Subcutaneous adipose tissue (tissue), 4 donors: ENCODE results near the gene LRRK1. TPM values are rescaled to one million over a fixed set of nuclear protein-coding genes. Genes with fewer than 3 reads are reported as not detected.

Source experiments
- total RNA-seq, 4 donors: library from RNA; depleted of rRNA; stranded (reverse); fragments of >200 nt; gene quantifications; one replicate each; pipeline ENCODE4 v1.1.0, GENCODE V29; 2016
- TF ChIP-seq, protein P1 (sequence below): fragments of 450-650 bp; IDR thresholded peaks from one replicate; pipeline ENCODE4 v1.5.1; 2016; ENCODE audit warnings: low read depth, mild to moderate bottlenecking, control low read depth, antibody characterized with exemption, moderate library complexity

The LRRK1 gene
- total RNA-seq, 4 donors from 2014 or later = 9.6 to 21.6 (median 17.3) TPM

DNA sequence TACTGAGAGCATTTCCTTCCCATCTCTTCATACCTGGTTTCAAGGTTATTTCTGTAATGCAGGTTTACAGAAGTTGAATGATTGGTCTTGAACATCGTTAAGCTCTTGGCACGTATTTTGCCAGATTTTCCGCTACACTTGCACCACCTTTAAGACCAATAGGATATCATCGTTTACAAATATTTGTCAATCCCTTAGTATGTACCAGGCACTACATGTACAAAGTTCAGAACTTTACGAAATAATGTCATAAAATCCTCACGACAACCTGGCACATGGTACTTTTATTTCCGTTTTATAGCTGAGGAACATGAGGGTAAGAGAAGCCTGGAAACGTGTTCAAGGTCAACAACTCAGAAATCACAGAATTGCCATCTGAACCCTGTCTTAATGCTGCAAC is 6.3 kb downstream of the LRRK1 start:
- TF ChIP-seq, protein P1, sequence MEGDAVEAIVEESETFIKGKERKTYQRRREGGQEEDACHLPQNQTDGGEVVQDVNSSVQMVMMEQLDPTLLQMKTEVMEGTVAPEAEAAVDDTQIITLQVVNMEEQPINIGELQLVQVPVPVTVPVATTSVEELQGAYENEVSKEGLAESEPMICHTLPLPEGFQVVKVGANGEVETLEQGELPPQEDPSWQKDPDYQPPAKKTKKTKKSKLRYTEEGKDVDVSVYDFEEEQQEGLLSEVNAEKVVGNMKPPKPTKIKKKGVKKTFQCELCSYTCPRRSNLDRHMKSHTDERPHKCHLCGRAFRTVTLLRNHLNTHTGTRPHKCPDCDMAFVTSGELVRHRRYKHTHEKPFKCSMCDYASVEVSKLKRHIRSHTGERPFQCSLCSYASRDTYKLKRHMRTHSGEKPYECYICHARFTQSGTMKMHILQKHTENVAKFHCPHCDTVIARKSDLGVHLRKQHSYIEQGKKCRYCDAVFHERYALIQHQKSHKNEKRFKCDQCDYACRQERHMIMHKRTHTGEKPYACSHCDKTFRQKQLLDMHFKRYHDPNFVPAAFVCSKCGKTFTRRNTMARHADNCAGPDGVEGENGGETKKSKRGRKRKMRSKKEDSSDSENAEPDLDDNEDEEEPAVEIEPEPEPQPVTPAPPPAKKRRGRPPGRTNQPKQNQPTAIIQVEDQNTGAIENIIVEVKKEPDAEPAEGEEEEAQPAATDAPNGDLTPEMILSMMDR = no peak

DNA sequence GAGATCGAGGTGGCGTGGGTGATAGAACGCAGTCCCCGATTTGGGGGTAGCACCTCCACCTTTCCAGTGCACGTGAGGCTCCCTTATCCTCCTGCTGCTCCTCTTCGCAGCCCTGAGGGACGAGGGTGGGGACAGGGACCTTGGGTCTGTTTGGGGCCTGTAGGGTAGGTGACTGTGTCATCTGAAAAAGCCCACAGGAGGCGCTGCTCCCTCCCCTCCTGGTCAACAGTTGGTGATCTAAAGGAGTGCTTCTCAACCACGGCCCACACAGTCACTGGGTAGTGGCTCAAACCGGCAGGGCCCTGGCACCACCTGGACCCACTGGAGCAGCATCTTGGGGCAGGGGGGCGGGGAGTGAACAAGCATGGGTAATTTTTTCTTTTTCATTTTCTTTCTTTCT is 7.1 kb downstream of the LRRK1 start:
- TF ChIP-seq, protein P1 = no peak

DNA sequence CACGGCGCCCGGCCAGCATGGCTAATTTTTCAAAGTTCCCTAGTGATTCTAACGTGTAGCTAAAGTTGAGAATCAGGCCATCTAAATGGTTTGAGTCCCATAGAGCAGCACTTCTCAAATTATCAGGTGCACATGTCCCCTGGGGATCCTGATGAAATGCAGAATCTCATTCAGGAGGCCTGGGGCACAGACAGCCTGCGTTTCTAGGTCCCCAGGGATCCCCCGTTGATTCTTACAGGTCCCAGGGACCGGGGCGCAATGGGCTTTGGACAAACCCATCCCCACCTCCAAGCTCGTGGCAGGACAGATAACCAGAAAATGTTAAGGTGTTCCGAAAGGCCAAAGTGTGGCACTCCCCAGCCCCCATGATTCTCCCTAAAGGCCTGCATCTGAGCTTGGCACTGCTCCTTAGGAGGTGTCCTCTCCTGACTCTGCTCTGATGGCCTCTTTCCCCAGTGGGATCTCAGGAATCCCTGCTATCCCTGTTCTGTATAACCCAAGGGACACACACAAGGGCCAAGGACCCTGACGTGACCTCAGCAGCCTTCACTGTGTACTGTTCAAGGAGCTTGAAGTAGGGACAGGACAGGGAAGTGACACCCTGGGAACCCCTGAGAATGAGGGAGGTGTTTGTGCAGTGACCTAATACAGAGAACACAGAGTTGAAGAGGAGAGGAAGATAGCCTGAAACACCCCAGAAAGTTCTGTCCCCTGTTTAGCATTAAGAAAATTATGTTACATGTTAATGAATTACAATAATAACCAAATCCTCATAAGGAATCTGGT is 8.0 kb downstream of the LRRK1 start:
- TF ChIP-seq, protein P1 = no peak

DNA sequence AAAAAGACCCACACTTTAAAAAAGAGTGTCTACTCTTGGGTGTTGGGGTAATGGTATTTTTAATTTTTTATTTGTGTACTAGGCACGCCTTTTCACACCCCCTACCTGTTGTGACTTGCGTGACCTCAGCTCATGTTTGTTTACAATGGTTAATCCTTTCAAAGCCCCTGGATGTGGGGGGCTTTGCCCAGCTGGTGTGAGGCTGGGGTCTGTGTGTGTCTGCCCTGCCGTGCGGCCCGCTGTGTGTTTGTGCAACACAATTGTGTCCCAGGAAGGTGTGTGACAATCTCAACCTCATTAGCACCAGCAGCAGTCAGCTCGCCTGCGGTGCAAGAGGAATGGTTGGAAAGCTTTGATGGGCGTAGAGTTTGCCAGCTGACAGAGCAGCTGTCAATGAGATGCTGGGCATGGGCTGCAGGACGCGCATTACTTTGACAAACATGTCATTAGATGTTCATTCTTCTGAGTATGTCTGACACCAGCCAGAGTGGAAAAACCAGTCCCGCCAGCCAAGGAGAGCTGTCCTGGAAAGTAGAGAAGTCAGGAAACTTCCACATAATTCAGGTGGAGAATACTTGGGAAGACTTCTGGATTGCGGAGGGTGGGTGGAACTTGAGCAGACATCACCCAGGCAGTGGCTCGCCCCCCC is 9.6 kb downstream of the LRRK1 start:
- TF ChIP-seq, protein P1 = no peak

DNA sequence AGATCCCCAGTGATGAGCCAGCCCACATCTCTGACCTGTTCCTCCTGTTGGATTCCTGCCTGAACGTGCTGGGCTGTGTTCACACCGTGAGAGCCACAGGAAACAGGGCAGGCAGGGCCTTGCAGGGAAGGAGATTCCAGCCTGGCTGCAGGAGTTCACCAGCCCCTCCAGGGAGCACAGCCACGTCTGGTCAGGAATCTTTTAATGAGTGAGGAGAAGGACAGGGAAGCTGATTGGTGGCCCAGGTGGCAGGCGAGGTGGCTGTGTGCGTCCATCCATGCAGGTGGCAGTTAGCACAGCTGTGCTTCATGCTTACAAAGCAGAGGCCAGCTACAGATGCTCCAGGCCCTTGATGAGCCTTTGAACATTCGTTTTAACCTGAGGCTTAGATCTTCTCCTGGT is 10.5 kb downstream of the LRRK1 start:
- TF ChIP-seq, protein P1 = no peak

DNA sequence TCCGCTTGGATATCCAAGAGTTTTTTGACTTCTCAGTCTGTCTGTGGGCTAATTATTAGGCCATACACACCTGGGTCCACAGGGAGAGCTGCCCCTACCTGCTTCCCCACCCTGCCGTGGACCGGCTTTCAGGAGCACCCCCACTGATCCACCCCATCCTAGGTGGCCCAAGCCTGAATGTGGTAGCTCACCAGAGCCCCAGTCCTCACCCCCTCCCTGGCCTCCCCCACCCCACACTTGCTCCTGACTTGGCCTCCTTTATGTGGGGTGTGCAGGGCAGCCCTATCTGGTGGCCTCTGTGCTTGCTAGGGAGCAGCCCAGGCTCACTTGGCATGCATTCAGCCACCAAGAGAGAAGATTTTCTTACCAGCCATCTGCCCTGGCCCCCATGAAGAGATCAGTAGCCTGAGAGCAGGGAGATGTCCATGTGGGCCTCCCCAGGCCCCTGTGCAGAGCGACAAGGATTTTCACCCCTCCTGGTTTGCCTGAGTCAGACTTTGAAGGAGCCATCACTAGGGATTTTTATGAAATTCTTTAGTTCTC is 11.2 kb downstream of the LRRK1 start:
- TF ChIP-seq, protein P1 = no peak

DNA sequence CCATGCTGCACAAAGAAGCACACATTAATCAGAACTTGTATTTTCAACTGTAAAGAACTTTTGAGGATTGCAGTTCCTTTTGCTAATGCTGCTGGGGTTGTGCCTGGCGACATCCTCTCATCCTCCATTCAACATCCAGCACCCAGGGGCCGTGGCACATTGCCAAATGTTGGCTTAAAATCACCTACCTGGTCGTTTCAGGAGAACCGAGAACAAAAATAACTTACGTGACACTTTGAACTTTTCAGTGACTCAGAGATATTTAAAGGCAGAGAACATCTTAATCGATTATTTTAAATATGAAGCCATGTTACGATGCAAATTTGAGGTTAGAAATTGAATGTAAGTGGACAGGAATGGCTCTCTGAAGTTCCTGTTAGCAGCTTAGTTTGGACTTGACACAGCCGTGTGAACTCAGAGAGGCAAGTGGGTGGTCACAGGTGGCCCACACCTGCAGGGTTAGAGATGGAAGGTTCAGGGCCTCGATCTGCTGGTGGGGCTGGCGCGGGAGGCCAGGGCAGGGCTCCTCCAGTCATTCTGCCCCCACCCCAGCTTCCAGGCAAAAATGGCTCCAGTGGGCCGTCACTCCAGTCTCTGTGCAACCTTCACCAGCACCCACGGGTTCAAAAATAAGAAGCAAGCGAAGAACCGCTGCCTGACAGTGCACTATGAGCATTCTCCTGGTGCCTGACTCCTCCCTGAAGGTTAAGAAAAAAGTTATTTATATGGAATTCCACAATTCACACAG is 12.2 kb downstream of the LRRK1 start:
- TF ChIP-seq, protein P1 = no peak
